Suppressor macrophage treated with lipopolysaccharide for 1 hour (primary cell): ENCODE results near the gene PDE6B.

ENCODE experiments used
- DNase-seq, 3 donors: peaks; one replicate each; pipeline ENCODE4 v3.0.0-alpha.2; 2020 to 2022

Gene PDE6B

GRCh38 chr4:675036-675882 lies 49.9 kb downstream of the PDE6B start:
- DNase-seq = no peak

GRCh38 chr4:675980-676870 lies 50.9 kb downstream of the PDE6B start:
- DNase-seq = no peak

- DNase-seq = no peak
Measured at GRCh38 chr4:676871-677235, 51.5 kb downstream of the PDE6B start.

- peak in 1 of 3 donors; percentile 7 for DNase-seq
Measured at GRCh38 chr4:677431-678293, 52.3 kb downstream of the PDE6B start.

- no peak for DNase-seq
Measured at GRCh38 chr4:678331-679103, 53.1 kb downstream of the PDE6B start.

GRCh38 chr4:679104-679481 lies 53.7 kb downstream of the PDE6B start:
- DNase-seq = no peak

- no peak for DNase-seq
Measured at GRCh38 chr4:679629-680028, 54.3 kb downstream of the PDE6B start.

- DNase-seq = no peak
Measured at GRCh38 chr4:680091-680490, 54.7 kb downstream of the PDE6B start.

GRCh38 chr4:680551-680927 lies 55.2 kb downstream of the PDE6B start:
- DNase-seq = peak; percentile 79 to 94 (median 82)

- peak; percentile 42 to 77 (median 49) for DNase-seq
Measured at GRCh38 chr4:680928-681645, 55.7 kb downstream of the PDE6B start.

GRCh38 chr4:681736-682451 lies 56.5 kb downstream of the PDE6B start:
- DNase-seq = peak in 1 of 3 donors; percentile 19

- no peak for DNase-seq
Measured at GRCh38 chr4:682490-683172, 57.3 kb downstream of the PDE6B start.

GRCh38 chr4:683247-683897 lies 58.0 kb downstream of the PDE6B start:
- no peak for DNase-seq

- peak; percentile 67 to 82 (median 69) for DNase-seq
Measured at GRCh38 chr4:683982-684622, 58.7 kb downstream of the PDE6B start.

- DNase-seq = no peak
Measured at GRCh38 chr4:684623-685327, 59.4 kb downstream of the PDE6B start.

GRCh38 chr4:685679-686412 lies 60.5 kb downstream of the PDE6B start:
- DNase-seq = no peak

GRCh38 chr4:686413-687040 lies 61.2 kb downstream of the PDE6B start:
- DNase-seq = no peak
